Fibroblast of lung (primary cell): ENCODE results near the gene TRPM7. TPM values are rescaled to one million over a fixed set of nuclear protein-coding genes. Genes with fewer than 3 reads are reported as not detected.
"Not testable (repeated sequence)": the region's sequence is repeated elsewhere in the genome, so short reads cannot be mapped to it uniquely, and the experiment has no call there.

Experiments
- DNase-seq, 2 donors: peaks; one replicate each; pipeline versions ENCODE4 v3.0.0 to v3.0.0-alpha.2; 2010; ENCODE audit warnings: low read depth in 2 of 2
- H2AFZ ChIP-seq: 2 replicates; pipeline ENCODE4 v1.5.1; 2012; ENCODE audit warnings: low read length, control low read depth, inconsistent platforms
- H3K27ac ChIP-seq: 2 replicates; pipeline ENCODE4 v1.5.1; 2011; ENCODE audit warnings: low read length, control low read depth; ENCODE audit not compliant: insufficient read depth
- H3K27me3 ChIP-seq: 2 replicates; pipeline ENCODE4 v1.5.1; 2011; ENCODE audit warnings: mild to moderate bottlenecking, low read length; ENCODE audit not compliant: control insufficient read depth, insufficient read depth
- H3K36me3 ChIP-seq: 2 replicates; pipeline ENCODE4 v1.5.1; 2011; ENCODE audit warnings: low read length; ENCODE audit not compliant: control insufficient read depth, insufficient read depth
- H3K4me1 ChIP-seq: 2 replicates; pipeline ENCODE4 v1.5.1; 2011; ENCODE audit warnings: low read length; ENCODE audit not compliant: control insufficient read depth, insufficient read depth; ENCODE audit errors: extremely low read depth
- H3K4me2 ChIP-seq: 2 replicates; pipeline ENCODE4 v1.5.1; 2011; ENCODE audit warnings: low read length, control low read depth; ENCODE audit not compliant: insufficient read depth; ENCODE audit errors: extremely low read depth
- H3K4me3 ChIP-seq, 4 experiments: fragments of 200-600 bp in 1 of 4; sonication (generic) in 1 of 4; replicated peaks in 1 of 4; 2 replicates each; pipeline ENCODE4 v1.5.1; 2011 to 2016; ENCODE audit warnings: low read length in 4 of 4, low read depth in 3 of 4, mild to moderate bottlenecking in 3 of 4, control low read depth in 2 of 4, inconsistent platforms in 1 of 4, mixed read lengths in 1 of 4; ENCODE audit not compliant: insufficient read depth in 1 of 4; ENCODE audit errors: control extremely low read depth in 1 of 4
- H3K79me2 ChIP-seq: 2 replicates; pipeline ENCODE4 v1.5.1; 2012; ENCODE audit warnings: mild to moderate bottlenecking, low read length, inconsistent platforms; ENCODE audit not compliant: control insufficient read depth, insufficient read depth
- H3K9ac ChIP-seq: 2 replicates; pipeline ENCODE4 v1.5.1; 2011; ENCODE audit warnings: mild to moderate bottlenecking, low read length, control low read depth; ENCODE audit not compliant: insufficient read depth
- H3K9me3 ChIP-seq: 2 replicates; pipeline ENCODE4 v1.5.1; 2012; ENCODE audit warnings: low read depth, low read length; ENCODE audit not compliant: control insufficient read depth, insufficient read depth
- H4K20me1 ChIP-seq: 2 replicates; pipeline ENCODE4 v1.5.1; 2011; ENCODE audit warnings: low read length; ENCODE audit not compliant: control insufficient read depth, insufficient read depth; ENCODE audit errors: extremely low read depth
- CTCF ChIP-seq, 2 donors: IDR thresholded peaks in 1 of 2; conservative IDR thresholded peaks in 1 of 2; 1 replicate in 1 of 2; 2 replicates in 1 of 2; pipeline ENCODE4 v1.5.1; 2011 to 2012; ENCODE audit warnings: low read length in 2 of 2, control low read depth in 1 of 2, inconsistent platforms in 1 of 2, low read depth in 1 of 2, mild to moderate bottlenecking in 1 of 2
- EZH2 ChIP-seq: IDR thresholded peaks from 2 replicates; pipeline ENCODE4 v1.5.1; 2012; ENCODE audit warnings: low read length, control low read depth, mild to moderate bottlenecking; ENCODE audit errors: missing control alignments
- polyA plus RNA-seq, 2 donors: library from polyadenylated mRNA; depleted of rRNA in 1 of 2; stranded (reverse) in 1 of 2; unstranded in 1 of 2; fragments of >200 nt; gene quantifications; 2 replicates each; pipeline ENCODE4 v1.2.1, GENCODE V29; 2011 to 2012; ENCODE audit warnings: missing spikeins in 1 of 2
- total RNA-seq: library from RNA; depleted of rRNA; stranded (reverse); fragments of >200 nt; gene quantifications from 2 replicates; pipeline ENCODE4 v1.2.1, GENCODE V29; 2014

Gene TRPM7
- total and polyA plus RNA-seq, 2 donors (not counting 1 experiment from before 2014, with no cell fraction given) = 30.3 to 64.4 TPM

DNA sequence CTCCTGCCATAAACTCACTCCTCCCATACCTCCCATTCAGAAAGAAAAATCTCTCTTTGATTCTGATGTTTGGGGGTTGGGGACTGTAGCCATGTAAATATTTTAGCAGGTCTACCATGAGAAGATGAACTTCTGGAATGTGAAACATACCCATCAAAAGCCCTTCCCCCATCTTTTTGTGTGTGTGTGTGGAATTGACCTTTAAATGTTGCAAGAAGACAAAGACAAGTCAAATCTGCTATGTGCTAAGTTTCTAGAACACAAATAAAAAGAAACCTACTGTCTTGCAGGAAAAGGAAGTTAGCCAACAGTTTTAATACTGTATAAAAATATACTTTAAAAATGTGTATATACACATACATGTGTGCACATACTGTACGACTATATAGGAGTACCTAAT lies 110.4 kb downstream of the TRPM7 start:
- DNase-seq = no peak
- H3K36me3 ChIP-seq = peaks cover 3% of the 10 kb centered on the region
- no peaks in the 10 kb centered on the region for H3K9me3 ChIP-seq
- no peaks in the 10 kb centered on the region for H3K4me1 ChIP-seq
- H4K20me1 ChIP-seq = no peaks in the 10 kb centered on the region
- H3K9ac ChIP-seq = no peak overlapping the region
- no peak overlapping the region for H3K27ac ChIP-seq
- H3K4me2 ChIP-seq = no peak overlapping the region
- H3K27me3 ChIP-seq = no peaks in the 10 kb centered on the region
- H3K79me2 ChIP-seq = no peaks in the 10 kb centered on the region
- TF ChIP-seq CTCF (conservative IDR thresholded peaks at IDR 0.05 in 1 of 2, IDR thresholded peaks at IDR 0.05 in 1 of 2; ENCODE audit: low read depth in 1 of 2, low read length in 2 of 2) (no peak), EZH2 (no peak)
- no peak overlapping the region for H2AFZ ChIP-seq
- no peak overlapping the region for H3K4me3 ChIP-seq

DNA sequence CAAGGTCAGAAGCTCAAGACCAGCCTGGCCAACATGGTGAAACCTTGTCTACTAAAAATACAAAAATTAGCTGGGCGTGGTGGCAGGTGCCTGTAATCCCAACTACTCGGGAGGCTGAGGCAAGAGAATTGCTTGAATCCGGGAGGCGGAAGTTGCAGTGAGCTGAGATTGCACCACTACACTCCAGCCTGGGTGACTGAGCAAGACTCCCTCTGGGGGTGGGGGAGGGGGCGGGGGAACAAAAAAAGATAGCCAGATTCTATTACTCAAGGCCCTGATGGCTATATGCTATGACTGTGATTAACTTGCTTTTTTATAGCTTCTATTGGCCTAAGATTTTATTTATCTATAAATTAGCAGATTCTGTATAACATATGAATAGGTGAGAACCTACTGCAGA lies 112.8 kb downstream of the TRPM7 start:
- not testable (repeated sequence) for DNase-seq, H3K4me3 ChIP-seq, H3K27me3 ChIP-seq, H4K20me1 ChIP-seq, H3K9me3 ChIP-seq, H2AFZ ChIP-seq, H3K9ac ChIP-seq, H3K4me1 ChIP-seq, H3K27ac ChIP-seq, H3K79me2 ChIP-seq, H3K36me3 ChIP-seq, H3K4me2 ChIP-seq

- H3K4me1 ChIP-seq = no peaks in the 10 kb centered on the region
- H3K27me3 ChIP-seq = no peaks in the 10 kb centered on the region
- no peak overlapping the region for H2AFZ ChIP-seq
- H3K27ac ChIP-seq = no peak overlapping the region
- TF ChIP-seq CTCF (conservative IDR thresholded peaks at IDR 0.05 in 1 of 2, IDR thresholded peaks at IDR 0.05 in 1 of 2; ENCODE audit: low read depth in 1 of 2, low read length in 2 of 2) = no peak
- no peak for TF ChIP-seq EZH2
- H3K79me2 ChIP-seq = no peaks in the 10 kb centered on the region
- H3K9ac ChIP-seq = no peak overlapping the region
- H3K4me2 ChIP-seq = no peak overlapping the region
- no peaks in the 10 kb centered on the region for H3K36me3 ChIP-seq
- H4K20me1 ChIP-seq = no peaks in the 10 kb centered on the region
- no peak overlapping the region for H3K4me3 ChIP-seq
- no peaks in the 10 kb centered on the region for H3K9me3 ChIP-seq
- DNase-seq = no peak
These were observed 122.8 kb downstream of the TRPM7 start for GRCh38 chr15:50563756-50564155.
